NCI-H2029 treated with DMSO at 0.1 percent for 48 hours (cell line): ENCODE measurements around the gene ANP32B.

Experiments
- DNase-seq: peaks from one replicate; lab custom pipeline; 2025; lab: John Stamatoyannopoulos, UW

Gene ANP32B

GRCh38 chr9:98031169-98031568 lies 48.0 kb downstream of the ANP32B start:
- no peak for DNase-seq

DNA sequence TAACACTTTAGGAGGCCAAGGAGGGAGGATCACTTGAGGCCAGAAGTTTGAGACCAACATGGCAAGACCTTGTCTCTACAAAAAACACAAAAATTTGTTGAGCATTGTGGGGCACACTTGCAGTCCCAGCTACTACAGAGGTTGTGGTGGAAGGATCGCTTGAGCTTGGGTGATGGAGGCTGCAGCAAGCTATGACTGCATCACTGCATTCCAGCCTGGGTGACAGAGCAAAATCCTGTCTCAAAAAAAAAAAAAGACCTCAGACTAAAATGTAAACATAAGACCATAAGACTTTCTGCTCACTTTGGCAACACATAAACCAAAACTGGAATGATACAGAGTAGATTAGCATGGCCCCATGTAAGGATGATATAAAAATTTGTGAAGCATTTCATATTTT lies 48.8 kb downstream of the ANP32B start:
- no peak for DNase-seq

GRCh38 chr9:98034593-98035546 lies 51.7 kb downstream of the ANP32B start:
- DNase-seq: peak; percentile 12

DNA sequence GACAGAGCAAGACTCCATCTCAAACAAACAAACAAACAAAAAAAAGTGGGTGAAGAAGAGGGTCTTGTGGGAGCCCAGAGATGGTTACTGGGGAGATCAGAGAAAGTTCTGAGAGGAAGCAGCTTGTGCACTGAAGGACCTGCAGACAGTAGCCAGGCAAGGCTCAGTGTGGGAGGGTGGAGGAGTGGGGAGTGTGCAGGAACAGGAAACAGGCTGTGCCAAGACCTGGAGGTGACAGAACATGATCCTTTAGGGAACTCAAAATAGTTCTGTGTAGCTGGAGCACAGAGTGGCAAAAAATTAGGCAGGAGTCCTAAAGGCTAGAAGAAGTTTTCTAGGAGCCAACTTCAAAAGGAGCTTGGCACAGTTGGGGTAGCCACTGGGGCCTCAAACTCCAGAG lies 54.2 kb downstream of the ANP32B start:
- no peak for DNase-seq

DNA sequence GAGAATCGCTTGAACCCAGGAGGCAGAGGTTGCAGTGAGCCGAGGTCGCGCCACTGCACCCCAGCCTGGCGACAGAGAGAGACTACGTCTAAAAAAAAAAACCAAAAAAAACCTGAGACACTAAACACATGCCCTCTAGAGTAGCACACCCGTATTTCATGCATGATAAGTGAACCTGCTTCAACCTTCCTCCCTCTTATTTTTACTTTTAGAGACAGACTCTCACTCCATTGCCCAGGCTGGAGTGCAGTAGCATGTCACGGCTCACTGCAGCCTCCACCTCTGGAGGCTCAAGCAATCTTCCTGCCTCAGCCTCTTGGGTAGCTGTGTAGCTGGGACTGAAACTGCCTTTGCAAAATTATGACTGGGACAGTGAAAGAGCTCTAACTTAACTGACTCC lies 55.8 kb downstream of the ANP32B start:
- no peak for DNase-seq

GRCh38 chr9:98039607-98040017 lies 56.5 kb downstream of the ANP32B start:
- DNase-seq: no peak

DNA sequence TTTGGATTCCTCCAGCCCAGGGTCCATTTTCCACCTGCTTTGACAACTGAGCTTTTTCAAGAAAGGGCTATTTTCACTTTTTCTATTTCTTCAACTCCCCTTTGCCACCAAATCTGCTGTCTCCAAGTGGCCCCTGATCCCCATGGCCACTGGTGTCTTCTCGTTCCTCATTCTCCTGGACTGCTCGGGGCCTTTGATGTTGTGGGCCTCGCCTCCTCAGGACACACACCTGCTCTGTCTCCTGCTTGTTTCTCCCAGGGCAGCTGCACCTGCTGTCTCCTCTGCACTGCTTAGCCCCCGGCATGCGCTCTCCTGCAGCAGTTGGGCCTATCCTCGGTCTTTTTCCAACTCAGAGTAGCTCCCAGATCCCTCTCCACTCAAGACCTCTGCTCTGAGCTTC lies 57.1 kb downstream of the ANP32B start:
- no peak for DNase-seq

GRCh38 chr9:98043915-98044314 lies 60.8 kb downstream of the ANP32B start:
- no peak for DNase-seq

GRCh38 chr9:98045234-98046179 lies 62.4 kb downstream of the ANP32B start:
- DNase-seq: peak; percentile 14

GRCh38 chr9:98046180-98046543 lies 63.0 kb downstream of the ANP32B start:
- no peak for DNase-seq

GRCh38 chr9:98047002-98047401 lies 63.9 kb downstream of the ANP32B start:
- DNase-seq: no peak

- no peak for DNase-seq
These were observed 66.3 kb downstream of the ANP32B start for GRCh38 chr9:98049288-98050072.

DNA sequence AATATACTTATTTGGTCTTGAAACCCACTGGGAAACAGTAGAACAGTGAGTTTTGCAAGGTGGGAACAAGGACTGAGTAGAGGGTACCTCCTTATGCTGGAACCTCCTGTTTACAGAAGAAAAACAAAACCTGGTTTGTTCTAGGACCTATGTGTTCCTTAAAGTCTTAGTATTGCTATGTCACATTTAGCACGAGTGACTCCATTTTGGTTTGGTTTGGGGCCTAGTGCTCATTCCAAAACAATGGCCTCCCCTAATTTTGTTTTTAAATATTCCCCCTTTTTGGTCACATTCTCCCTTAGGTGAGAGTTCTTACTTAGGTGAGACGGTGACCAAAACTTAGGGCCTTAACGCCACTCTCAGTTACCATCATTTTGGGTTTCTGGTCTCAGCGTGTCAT lies 67.2 kb downstream of the ANP32B start:
- DNase-seq: no peak

- DNase-seq: no peak
These were observed 71.3 kb downstream of the ANP32B start for GRCh38 chr9:98054376-98054951.

- peak; percentile 72 for DNase-seq
These were observed 73.4 kb downstream of the ANP32B start, which contains the start of gene NANS for GRCh38 chr9:98056269-98057137. Gene NANS, plus strand, starts transcription at chr9:98056732. Its CDS starts 77 bp downstream, at chr9:98056809.

DNA sequence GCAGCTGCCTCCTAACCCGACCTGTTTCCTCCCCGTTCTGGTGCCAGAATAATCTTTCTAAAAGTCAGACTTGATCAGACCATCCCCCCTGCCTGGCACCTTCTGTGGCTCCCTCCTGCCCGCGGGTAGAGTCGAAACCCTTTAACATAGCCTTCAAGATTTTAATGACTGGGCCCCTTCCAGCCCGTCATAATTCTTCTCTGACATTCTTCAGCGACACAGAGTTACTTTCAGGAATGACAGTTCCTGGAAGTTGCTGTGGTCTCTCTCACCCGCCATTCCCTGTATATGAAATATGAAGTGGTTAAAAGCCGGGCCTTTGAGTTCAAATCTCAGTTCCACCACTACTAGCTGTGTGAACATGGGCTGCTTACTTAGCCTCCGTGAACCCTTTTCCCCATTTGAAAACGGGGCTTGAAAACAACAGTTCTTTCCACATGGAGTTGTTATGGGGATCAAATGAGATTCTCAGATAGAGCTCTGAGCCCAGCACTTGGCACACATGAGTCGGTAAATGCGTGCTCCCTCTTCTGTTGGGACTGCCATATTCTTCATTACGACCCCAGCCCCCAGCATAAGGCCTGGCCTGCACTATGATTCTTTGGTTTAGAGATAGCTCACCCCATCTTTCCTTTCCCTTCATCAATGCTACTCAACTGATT lies 74.1 kb downstream of the ANP32B start:
- no peak for DNase-seq

DNA sequence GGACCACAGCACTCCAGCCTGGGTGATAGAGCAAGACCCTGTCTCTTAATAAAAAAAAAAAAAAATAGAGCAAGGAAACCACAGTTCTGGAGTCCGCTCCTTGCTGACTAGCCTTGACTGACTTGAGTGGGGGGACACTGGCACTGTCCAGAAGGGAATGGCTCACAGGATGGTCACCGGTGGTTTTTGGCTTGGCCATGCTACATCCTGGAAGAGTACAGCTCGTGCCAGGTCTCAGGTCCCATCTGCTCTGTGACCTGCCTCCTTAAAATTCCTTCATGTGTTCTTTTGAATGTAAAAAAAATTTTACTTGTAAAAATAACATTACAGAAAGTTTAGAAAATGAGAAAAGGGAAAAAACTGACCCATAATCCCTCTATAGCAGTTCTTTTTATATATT lies 79.0 kb downstream of the ANP32B start:
- DNase-seq: no peak

DNA sequence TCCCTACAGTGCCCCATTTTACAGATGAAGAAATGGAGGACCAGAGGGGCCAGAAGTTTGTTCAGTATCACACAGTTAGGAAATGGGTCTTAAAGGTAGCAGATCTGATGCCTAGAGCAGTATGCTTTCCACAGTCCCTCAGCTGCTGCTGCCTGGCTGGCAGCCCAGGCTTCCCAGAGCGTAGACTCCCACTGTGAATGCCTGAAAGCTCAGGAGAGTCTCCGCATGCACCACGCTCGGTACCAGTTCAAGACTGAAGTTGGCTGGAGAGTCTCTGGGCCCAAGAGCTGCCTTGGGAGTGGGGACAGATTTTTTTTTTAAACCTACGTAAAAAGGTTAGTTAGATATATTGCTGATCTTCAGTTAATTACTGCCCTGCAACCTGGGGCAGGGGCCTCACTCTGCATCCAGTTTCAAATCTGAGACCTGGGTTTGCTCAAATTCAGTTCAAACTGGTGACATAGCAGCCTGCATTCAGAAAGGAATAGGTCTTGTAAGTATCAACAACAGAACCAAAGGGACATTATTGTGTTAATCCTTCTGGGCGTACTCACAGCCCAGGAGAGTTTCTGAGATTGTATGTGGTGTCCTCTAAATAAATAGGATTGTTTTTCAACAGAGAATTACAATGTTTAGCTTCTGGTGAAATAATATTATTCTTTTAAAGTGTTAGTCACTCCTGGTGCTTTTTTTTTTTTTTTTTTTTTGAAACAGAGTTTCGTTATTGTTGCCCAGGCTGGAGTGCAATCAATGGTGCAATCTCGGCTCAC lies 81.7 kb downstream of the ANP32B start:
- no peak for DNase-seq
